OCI-LY7 (cell line): ENCODE measurements around the gene ZCCHC2. TPM values are rescaled to one million over a fixed set of nuclear protein-coding genes. Genes with fewer than 3 reads are reported as not detected.

Source experiments
- BruUV-seq: library from RNA; stranded (reverse); fragments of 400-500 nt; replicated peaks from 2 replicates; lab custom pipeline; 2021; lab: Mats Ljungman, UMichigan
- CTCF ChIA-PET: fragments of 300-600 bp; sonication (Branson Sonifier 250); formaldehyde crosslinking; loops from one replicate; lab custom pipeline; 2022; ENCODE audit warnings: antibody characterized with exemption; ENCODE audit not compliant: unreplicated experiment; lab: Charles Lee
- POLR2A ChIA-PET: fragments of 300-600 bp; sonication (Branson Sonifier 250); formaldehyde crosslinking; loops from one replicate; lab custom pipeline; 2022; ENCODE audit warnings: antibody characterized with exemption; lab: Charles Lee
- DNase-seq: peaks from one replicate; pipeline ENCODE4 v3.0.0-alpha.2; 2015; ENCODE audit warnings: low spot score
- H2AFZ ChIP-seq: fragments of 200-600 bp; sonication (generic), shearing (Covaris generic); 2 replicates; pipeline ENCODE4 v1.6.1; 2014; ENCODE audit warnings: mild to moderate bottlenecking, antibody characterized with exemption, low read length, moderate library complexity
- H3K27ac ChIP-seq: fragments of 200-600 bp; sonication (generic); 2 replicates; pipeline ENCODE4 v1.5.1; 2014; ENCODE audit warnings: mixed run types, low read depth, mild to moderate bottlenecking, moderate library complexity, low read length, inconsistent platforms; ENCODE audit not compliant: poor library complexity, severe bottlenecking
- H3K36me3 ChIP-seq: fragments of 200-600 bp; sonication (generic); 2 replicates; pipeline ENCODE4 v1.6.1; 2014; ENCODE audit warnings: mild to moderate bottlenecking, antibody characterized with exemption, low read length, moderate library complexity, mixed read lengths; ENCODE audit not compliant: insufficient read depth
- H3K4me1 ChIP-seq: fragments of 200-600 bp; sonication (generic); 2 replicates; pipeline ENCODE4 v1.5.1; 2014; ENCODE audit warnings: mild to moderate bottlenecking, low read length; ENCODE audit not compliant: insufficient read depth, poor library complexity, severe bottlenecking
- H3K4me2 ChIP-seq: fragments of 200-600 bp; sonication (generic); 2 replicates; pipeline ENCODE4 v1.6.1; 2014; ENCODE audit warnings: mild to moderate bottlenecking, low read length
- H3K4me3 ChIP-seq: fragments of 200-600 bp; sonication (generic); 2 replicates; pipeline ENCODE4 v1.5.1; 2014; ENCODE audit warnings: mild to moderate bottlenecking, low read depth, low read length; ENCODE audit not compliant: poor library complexity, severe bottlenecking
- H3K79me2 ChIP-seq: fragments of 200-600 bp; sonication (generic); 2 replicates; pipeline ENCODE4 v1.6.1; 2016; ENCODE audit warnings: low read depth, mild to moderate bottlenecking, low read length, moderate library complexity, mixed read lengths; ENCODE audit not compliant: insufficient read depth
- H3K9me2 ChIP-seq: fragments of 200-600 bp; sonication (generic); 2 replicates; pipeline ENCODE4 v1.6.1; 2016; ENCODE audit warnings: mild to moderate bottlenecking, low read length, mixed read lengths; ENCODE audit not compliant: insufficient read depth
- H3K9me3 ChIP-seq: fragments of 200-600 bp; sonication (generic); 2 replicates; pipeline ENCODE4 v1.6.1; 2014; ENCODE audit warnings: mild to moderate bottlenecking, mixed run types, low read length, mixed read lengths
- H4K20me1 ChIP-seq: fragments of 200-600 bp; sonication (generic); 2 replicates; pipeline ENCODE4 v1.6.1; 2014; ENCODE audit warnings: mild to moderate bottlenecking, antibody characterized with exemption, low read length, moderate library complexity, mixed read lengths; ENCODE audit not compliant: insufficient read depth
- CTCF ChIP-seq: fragments of 200-600 bp; sonication (generic); conservative IDR thresholded peaks from 2 replicates; pipeline ENCODE4 v1.5.1; 2014; ENCODE audit warnings: mild to moderate bottlenecking, antibody characterized with exemption, low read length, moderate library complexity, mixed read lengths
- EZH2phosphoT487 ChIP-seq: fragments of 200-600 bp; sonication (generic); IDR thresholded peaks from 2 replicates; pipeline ENCODE4 v1.6.1; 2018; ENCODE audit warnings: low read depth, borderline replicate concordance, mild to moderate bottlenecking, mixed run types, antibody characterized with exemption, low read length, moderate library complexity, mixed read lengths
- intact Hi-C: fragments of 100-400 bp; cut with micrococcal nuclease; formaldehyde crosslinking; loops from one replicate; pipeline ENCODE4 v1.10.0; 2022; ENCODE audit not compliant: unreplicated experiment
- total RNA-seq, 2 experiments: library from RNA; depleted of rRNA in 1 of 2; stranded (reverse); fragments of >200 nt in 1 of 2; shearing (Covaris generic) in 1 of 2; gene quantifications; 2 replicates each; pipeline ENCODE4 v1.2.3, GENCODE V29; 2014 to 2022

The ZCCHC2 gene
- total RNA-seq, 2 experiments from 2014 or later, result 16.9 to 17.5 TPM

DNA sequence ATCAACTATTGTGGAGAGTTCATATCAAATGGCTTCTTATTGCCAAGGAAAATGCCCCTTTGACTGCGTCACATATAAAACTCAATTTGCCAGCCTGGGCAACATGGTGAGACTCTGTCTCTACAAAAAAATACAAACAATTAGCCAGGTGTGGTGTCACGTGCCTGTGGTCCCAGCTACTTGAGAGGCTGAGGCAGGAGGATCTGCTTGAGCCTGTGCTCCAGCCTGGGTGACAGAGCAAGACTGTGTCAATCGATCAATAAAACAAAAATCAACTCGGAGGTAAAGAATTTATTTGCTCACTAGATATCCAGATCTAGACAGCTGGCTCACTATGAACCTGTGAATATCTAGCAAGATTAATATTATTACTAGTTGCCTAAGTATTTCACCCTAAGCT, 1.7 kb upstream of the ZCCHC2 start:
- Histone ChIP-seq H3K4me1 (peaks cover 9% of the 10 kb centered on the region), H4K20me1 (no peaks in the 10 kb centered on the region), H3K79me2 (peaks cover 14% of the 10 kb centered on the region), H3K9me3 (no peaks in the 10 kb centered on the region), H3K36me3 (no peaks in the 10 kb centered on the region), H3K27ac (no peak overlapping the region), H3K9me2 (no peaks in the 10 kb centered on the region), H2AFZ (no peak overlapping the region), H3K4me2 (peak overlapping the region; percentile 89), H3K4me3 (peak overlapping the region; percentile 77)
- TF ChIP-seq EZH2phosphoT487, result no peak
- TF ChIP-seq CTCF, result no peak
- ChIA-PET POLR2A (interaction anchor here (0.6 to 0.7 kb wide), 2 partner anchors 15 to 33 kb away, joined by 3 to 5 read pairs; no protein-coding TSS in a partner anchor), CTCF (no interaction called here)
- no peak for DNase-seq
- BruUV-seq, result no TSS peak
- intact Hi-C loops, result loop anchor here (5.0 kb wide), 2 partner anchors 94 to 334 kb away; partner anchors contain the start of genes PIGN and RELCH

- peaks cover 9% of the 10 kb centered on the region for H3K4me1 ChIP-seq
- no peaks in the 10 kb centered on the region for H3K9me3 ChIP-seq
- H2AFZ ChIP-seq, result peak overlapping the region; percentile 61; the same call in 1 of the 2 replicates
- ChIA-PET CTCF (no interaction called here), POLR2A (interaction anchor here (0.6 to 1.1 kb wide), 4 partner anchors 14 to 844 kb away, joined by 3 to 5 read pairs (median 3); no protein-coding TSS in a partner anchor)
- no TSS peak for BruUV-seq
- intact Hi-C loops, result loop anchor here (5.0 kb wide), 2 partner anchors 94 to 334 kb away; partner anchors contain the start of genes PIGN and RELCH
- H4K20me1 ChIP-seq, result no peaks in the 10 kb centered on the region
- peak overlapping the region; percentile 77 for H3K4me3 ChIP-seq
- H3K9me2 ChIP-seq, result no peaks in the 10 kb centered on the region
- H3K4me2 ChIP-seq, result peak overlapping the region; percentile 89
- DNase-seq, result no peak
- no peak overlapping the region for H3K27ac ChIP-seq
- no peak for TF ChIP-seq CTCF
- no peak for TF ChIP-seq EZH2phosphoT487
- peaks cover 18% of the 10 kb centered on the region for H3K79me2 ChIP-seq
- H3K36me3 ChIP-seq, result no peaks in the 10 kb centered on the region
These were observed 1.2 kb upstream of the ZCCHC2 start for GRCh38 chr18:62521593-62521992.

DNA sequence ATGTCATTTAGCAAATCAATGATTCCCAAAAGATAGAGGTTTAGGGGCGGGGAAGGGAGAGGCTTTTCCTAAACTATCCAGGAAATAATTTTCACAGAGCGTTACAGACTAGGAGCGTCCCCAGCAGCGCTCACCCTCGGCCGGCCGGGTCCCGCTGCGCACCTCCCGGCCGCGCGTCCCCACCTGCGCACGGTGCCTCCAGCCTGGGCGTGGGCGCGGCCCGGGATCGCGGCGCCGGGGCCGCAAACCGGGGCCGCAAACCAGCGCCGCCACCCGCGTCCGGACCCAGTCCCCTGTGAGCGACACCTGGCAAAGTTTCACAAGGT, 684 bp upstream of the ZCCHC2 start:
- no peak for DNase-seq
- Histone ChIP-seq H3K4me1 (peaks cover 9% of the 10 kb centered on the region), H3K79me2 (peaks cover 21% of the 10 kb centered on the region), H4K20me1 (no peaks in the 10 kb centered on the region), H3K9me3 (no peaks in the 10 kb centered on the region), H2AFZ (peak overlapping the region; percentile 61), H3K27ac (peak overlapping the region; percentile 68), H3K4me2 (peak overlapping the region; percentile 89), H3K4me3 (peak overlapping the region; percentile 77), H3K9me2 (no peaks in the 10 kb centered on the region), H3K36me3 (no peaks in the 10 kb centered on the region)
- ChIA-PET CTCF (no interaction called here), POLR2A (interaction anchor here (0.7 to 1.1 kb wide), 3 partner anchors 17 to 843 kb away, joined by 3 read pairs; no protein-coding TSS in a partner anchor)
- no peak for TF ChIP-seq CTCF
- no peak for TF ChIP-seq EZH2phosphoT487
- intact Hi-C loops, result loop anchor here (5.0 kb wide), 2 partner anchors 95 to 335 kb away; partner anchors contain the start of genes PIGN and RELCH
- no TSS peak for BruUV-seq
